GM21423 (cell line): ENCODE results near the gene POLE.
"Not testable (repeated sequence)": the region's sequence is repeated elsewhere in the genome, so short reads cannot be mapped to it uniquely, and the experiment has no call there.

Experiments
- ATAC-seq: cut with Tn5 transposase; IDR thresholded peaks from one replicate; pipeline ENCODE4 v1.9.1; 2021; ENCODE audit warnings: mild to moderate bottlenecking, moderate library complexity; ENCODE audit not compliant: unreplicated experiment

Gene POLE

GRCh38 chr12:132600048-132601032 is 86.8 kb downstream of the POLE start:
- no peak for ATAC-seq

GRCh38 chr12:132599502-132599901 is 87.6 kb downstream of the POLE start:
- not testable (repeated sequence) for ATAC-seq

- no peak for ATAC-seq
Measured at GRCh38 chr12:132597333-132598316, 89.5 kb downstream of the POLE start.

- ATAC-seq = no peak
Measured at GRCh38 chr12:132596016-132596415, 91.1 kb downstream of the POLE start.

- ATAC-seq = no peak
Measured at GRCh38 chr12:132595183-132595582, 92.0 kb downstream of the POLE start.

- ATAC-seq = peak; percentile 55
Measured at GRCh38 chr12:132593938-132594358, 93.2 kb downstream of the POLE start.

GRCh38 chr12:132593521-132593920 is 93.6 kb downstream of the POLE start:
- ATAC-seq = no peak

- no peak for ATAC-seq
Measured at GRCh38 chr12:132593071-132593470, 94.1 kb downstream of the POLE start.

GRCh38 chr12:132592282-132592970 is 94.7 kb downstream of the POLE start:
- no peak for ATAC-seq

- no peak for ATAC-seq
Measured at GRCh38 chr12:132591107-132591935, 95.8 kb downstream of the POLE start.

- ATAC-seq = no peak
Measured at GRCh38 chr12:132588821-132589669, 98.1 kb downstream of the POLE start.

GRCh38 chr12:132588319-132588718 is 98.8 kb downstream of the POLE start:
- no peak for ATAC-seq

- no peak for ATAC-seq
Measured at GRCh38 chr12:132587781-132588180, 99.4 kb downstream of the POLE start.

GRCh38 chr12:132586929-132587328 is 100.2 kb downstream of the POLE start:
- no peak for ATAC-seq

GRCh38 chr12:132585177-132585576 is 102.0 kb downstream of the POLE start:
- no peak for ATAC-seq

GRCh38 chr12:132584429-132584828 is 102.7 kb downstream of the POLE start:
- no peak for ATAC-seq

GRCh38 chr12:132583736-132584135 is 103.4 kb downstream of the POLE start:
- ATAC-seq = no peak

- no peak for ATAC-seq
Measured at GRCh38 chr12:132583411-132583710, 103.8 kb downstream of the POLE start.
